IPS-11a (cell line): ENCODE results near the gene UBE2O.

Experiments used
- H3K4me3 ChIP-seq: one replicate; pipeline ENCODE4 v1.5.1; 2013; ENCODE audit warnings: low read depth, low read length, control low read depth

The UBE2O gene

DNA sequence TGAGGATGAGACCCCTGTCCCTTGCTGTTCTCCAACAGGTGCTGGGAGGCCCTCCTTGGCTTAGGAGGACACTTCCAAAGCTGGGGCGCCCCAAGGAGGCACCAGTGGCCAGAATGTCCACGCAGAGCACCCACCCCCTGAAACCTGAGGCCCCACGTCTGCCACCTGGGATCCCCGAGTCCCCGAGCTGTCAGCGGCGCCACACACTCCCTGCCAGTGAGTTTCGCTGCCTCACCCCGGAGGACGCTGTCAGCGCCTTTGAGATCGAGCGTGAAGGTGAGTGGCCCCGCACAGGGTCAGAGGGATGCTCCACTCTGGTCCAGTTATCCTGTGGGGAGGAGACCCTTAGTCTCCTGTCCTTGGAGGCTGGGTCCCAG is 15.7 kb upstream of the UBE2O start:
- H3K4me3 ChIP-seq: no peak overlapping the region

DNA sequence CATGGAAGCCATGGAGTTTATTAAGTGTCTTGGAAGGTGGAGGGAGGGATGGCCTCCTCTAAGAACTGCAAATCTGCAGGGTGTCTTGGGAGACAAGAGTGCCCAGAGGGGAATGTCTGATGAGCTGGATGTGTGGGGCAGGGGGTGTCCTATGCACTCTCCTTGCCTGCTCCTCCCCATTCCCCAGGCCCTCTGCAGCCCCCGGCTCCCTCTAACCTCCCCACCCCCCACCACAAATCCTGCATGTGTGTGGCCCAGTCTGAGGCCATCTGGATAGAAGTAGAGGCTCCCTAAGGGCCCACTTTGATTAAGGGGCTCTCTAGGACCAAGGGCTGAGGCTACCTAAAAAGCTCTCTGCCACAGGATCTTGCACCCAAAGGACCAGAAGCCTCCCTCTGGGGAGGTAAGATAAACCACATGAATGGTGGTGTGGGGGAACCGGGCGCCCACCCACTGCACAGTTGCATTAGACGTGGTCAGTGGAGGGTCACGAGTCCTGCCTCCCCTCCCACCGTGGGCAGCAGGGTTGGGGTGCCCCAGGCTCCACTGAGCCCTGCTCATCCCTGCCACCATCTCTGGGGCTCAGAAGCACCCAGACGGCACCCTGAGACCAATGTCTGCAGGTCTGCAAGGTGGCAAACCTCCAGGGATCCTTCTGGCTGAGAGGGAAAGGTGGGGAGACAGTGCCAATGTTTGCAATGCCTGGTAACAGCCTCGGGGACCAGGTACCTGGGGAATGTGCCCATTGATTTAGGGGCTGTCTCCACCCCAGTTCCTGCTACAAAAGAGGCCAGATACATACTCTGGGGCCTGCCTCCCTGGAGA is 15.1 kb upstream of the UBE2O start:
- H3K4me3 ChIP-seq: no peak overlapping the region

DNA sequence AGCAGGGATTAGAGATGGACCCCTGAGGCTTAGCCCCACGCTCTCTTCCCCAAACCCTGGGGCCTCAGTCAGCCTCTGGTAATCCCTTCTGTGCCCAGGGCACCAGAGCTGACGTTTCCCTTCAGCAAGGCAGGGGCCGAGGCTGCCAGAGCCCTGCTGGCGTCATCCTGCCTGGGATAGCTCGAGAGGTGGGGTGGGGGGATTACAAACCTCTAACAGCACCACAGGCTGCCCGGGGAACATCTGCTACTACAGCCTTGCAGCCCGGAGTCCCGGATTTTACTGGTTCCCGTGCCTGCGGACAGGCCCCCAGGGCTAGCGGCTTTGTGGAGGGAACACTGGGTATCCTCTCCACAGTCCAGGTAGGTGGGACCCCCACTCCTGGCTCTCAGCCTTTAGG is 14.4 kb upstream of the UBE2O start, which contains the start of gene AANAT:
Gene AANAT (plus strand): TSS at position 238 of the 400 bp plus-strand sequence. CDS start 1,144 bp downstream, outside the sequence.
- no peak within 1 kb of the TSS for H3K4me3 ChIP-seq

DNA sequence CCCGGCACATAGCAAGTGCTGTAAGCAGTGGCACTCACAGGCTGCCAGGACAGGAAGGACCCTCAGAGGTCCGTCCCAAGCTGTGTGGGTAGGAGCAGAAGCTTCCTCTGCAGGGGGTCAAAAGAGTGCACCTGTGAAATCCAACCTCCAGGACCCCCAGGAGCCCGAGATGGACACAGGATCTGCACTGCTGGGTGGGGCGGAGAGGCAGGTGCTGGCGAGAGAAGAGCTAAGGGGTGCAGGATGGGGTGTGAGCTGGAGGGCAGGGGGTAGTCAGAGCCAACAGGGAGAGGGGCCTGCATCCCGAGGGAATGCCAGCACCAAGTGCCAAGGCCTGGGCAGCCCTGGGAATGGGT is 13.8 kb upstream of the UBE2O start:
- no peak overlapping the region for H3K4me3 ChIP-seq

DNA sequence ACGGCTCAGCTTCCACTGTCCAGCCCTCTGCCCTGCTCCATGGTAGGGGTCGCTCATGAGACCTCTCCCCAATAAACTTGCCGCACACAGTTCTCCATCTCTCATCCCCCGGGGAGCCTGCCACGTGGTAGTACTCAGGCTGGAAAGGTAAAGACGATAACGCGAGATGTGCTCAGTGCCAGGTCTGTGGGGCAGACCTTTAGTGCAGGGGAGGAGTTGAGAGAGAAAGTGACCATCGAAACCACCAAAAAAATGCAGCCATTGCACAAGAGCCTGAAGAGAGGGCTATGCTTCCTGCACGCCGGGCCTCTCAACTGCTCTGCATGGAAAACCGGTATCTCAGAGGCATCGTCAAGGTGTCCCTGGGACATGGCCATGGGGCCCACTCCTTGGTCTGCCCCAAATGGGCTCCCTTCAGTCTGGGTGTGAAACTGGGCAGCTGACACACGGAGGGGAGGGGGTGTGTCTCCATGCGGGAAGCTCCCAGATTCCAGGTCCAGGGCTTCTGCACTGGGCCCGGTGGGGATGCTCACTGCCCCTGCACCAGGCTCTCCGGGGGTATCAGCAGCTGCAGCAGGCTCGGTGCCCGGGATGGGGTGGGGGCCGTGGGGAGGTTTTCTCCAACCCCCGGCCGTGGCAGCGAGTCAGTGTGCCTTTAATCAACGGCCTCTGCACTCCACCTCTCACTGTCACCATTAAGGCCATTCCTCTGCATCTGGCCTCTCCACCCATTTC is 9.8 kb upstream of the UBE2O start:
- no peak overlapping the region for H3K4me3 ChIP-seq

DNA sequence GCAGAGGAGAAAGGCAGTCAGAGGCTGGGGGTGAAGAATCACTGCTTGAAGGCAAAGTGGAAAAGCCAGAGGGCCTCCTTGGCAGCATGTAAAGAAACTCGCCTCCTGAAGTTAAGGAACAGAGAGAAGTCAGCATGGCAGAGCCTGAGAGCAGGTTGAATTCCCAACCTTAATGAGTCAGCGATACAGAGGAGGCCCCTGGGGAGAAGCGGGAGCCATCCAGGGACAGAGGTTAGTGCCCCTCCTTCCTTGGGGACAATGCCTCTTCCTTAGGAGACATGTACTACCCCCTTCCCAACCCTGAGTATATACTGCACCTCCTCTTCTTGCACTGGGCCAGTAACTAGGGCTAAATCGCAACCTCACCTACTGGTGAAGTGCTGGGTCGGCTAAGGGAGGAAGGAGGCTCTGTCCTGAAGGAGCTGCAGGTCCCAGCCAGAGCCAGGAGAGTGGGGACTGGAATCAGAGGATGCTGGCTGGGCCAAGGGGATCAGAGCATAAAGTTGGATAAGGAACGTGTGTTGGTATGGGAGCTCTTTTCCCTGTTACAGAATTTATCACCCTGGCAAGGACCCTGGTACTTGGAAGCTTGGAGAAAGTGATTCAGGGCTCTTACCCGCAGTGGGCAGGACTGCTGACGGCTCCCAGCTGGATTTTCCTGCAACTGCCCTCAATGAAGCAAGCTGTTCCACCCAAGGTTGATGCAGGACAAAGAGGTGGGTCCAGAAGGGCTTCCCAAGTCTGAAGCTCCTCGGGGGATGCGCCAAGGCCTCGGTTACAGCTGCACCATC is 9.0 kb upstream of the UBE2O start:
- H3K4me3 ChIP-seq: no peak overlapping the region

DNA sequence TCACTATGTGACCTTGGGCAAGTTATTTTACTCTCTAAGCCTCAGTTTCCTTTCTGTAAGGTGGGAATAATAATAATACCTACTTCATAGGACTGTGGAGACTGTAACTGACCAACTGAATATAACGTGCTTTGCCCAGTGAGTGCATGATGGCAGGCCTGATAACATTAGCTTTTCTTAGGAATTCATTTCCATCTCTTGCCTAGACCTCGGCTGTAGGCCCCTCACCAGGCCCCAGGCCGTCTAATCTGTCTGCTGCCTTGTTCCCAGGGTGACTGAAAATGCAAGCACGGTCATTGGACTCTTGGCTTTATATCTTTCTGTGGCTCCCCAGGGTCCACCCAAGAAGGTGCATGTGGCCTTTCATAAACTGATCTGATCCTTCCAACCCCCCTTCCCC is 6.7 kb upstream of the UBE2O start:
- H3K4me3 ChIP-seq: no peak overlapping the region

DNA sequence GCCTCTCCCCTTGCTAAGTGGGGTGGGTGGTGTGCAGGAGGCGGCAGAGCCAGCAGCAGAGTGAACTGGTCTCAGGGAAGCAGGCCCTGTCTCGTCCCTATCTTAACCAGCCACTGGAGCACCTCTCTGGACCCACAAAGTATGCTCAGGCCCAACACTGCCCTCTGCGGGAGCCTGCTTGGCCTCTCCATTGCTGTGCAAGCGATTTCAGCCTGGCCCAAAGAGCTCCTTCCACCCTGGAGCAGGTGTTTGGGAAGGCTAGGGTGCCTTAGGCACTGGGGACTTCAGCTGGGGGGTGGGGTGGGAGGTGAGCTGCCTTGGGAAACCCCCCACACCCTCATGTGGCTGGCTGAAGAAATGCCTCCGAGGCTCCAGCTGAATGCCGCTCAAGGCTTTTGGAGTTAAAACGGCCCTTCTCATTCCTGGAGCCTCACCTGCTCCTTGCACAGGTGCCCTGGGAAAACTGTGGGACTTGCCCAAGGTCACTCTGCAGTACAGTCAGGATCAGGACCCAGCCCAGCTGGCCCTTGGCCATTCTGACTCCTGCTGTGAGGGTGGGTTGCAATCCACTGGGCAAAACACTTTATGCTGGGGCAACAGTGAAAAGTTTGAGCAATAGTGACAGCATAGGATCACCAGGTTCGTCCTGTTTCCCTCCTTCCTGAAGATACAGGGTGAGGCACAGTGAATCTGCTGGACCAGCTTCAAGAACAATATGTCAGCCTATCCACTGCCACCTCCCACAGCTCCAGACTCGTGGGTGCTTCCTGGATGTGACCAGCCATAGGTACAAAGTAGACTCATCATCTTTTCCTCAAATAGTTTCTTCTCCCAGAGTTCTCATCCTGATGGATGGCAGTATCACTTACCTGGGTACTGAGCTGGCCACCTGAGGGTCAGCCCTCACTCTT is 5.9 kb upstream of the UBE2O start:
- H3K4me3 ChIP-seq: no peak overlapping the region

DNA sequence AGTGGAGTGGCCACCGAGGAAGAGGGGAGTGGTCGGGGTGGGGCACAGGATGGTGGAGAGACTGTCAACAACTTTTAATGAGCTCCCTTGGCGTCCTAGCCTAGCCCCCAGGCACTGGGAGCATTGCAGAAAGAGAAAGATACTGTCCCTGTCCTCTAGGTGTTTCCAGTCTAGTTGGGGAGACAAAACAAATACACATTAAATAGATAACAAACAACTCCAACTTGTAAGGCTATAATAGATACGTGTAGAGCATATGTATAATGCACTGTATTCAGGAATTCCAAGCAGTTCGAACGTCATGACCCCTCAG is 435 bp upstream of the UBE2O start:
- H3K4me3 ChIP-seq: no peak overlapping the region

DNA sequence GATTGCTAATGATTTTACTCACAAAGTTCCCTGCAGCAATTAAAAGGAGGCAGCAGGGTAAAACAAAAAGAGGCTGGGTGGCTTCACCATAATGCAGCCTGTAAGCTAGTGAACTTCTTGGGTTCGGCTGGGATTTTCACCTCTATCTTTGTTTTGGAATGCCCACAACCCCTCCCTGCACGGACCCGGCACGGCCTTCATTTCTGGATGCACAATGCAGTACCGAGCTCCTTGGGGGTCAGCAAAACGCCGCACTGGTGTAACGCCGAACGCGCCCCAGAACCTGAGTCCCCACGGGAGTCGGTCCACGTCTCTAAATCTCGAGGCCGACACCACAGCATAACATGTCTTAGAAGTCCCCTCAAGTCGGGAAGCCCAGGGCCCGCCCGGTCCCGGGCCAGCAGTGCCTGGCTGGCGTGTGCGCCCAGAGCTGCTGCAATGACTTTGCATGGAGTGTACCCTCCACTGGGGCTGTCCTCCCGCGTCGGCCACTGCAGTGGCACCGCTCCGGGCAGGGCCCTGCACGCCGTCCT is 759 bp downstream of the UBE2O start:
- peak overlapping the region; percentile 75 for H3K4me3 ChIP-seq

DNA sequence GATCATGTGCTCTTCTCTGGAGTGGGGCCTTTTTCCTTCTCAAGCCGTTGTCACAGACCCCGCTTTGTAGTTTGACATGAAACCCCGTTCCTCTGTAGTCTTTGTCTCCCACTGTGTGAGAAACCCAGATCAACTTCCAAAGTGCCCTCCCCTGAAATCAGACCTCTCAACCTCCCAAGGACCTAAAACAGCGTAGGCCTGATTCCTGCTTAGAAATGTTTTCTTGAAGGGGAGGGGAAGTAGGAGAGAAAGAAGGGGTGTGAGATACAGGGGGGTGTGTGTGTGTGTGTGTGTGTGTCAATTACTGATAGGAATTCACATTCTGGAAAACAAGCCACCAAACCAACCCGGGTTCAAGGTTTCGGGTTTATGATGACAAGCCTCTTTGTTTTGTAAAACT is 1.4 kb downstream of the UBE2O start:
- H3K4me3 ChIP-seq: peak overlapping the region; percentile 75

DNA sequence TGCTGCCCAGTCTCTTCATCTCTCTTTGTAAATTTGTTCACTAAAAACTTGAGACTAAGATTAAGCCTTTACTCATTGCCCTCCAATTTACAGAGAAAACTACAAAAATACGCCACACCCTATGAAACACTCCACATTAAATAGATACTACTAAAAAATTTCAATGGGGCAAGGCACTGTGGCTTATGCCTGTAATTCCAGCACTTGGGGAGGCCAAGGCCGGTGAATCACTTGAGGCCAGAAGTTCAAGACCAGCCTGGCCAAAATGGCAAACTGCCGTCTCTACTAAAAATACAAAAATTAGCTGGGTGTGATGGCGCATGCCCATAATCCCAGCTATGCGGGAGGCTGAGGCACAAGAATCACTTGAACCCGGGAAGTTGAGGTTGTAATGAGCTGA is 3.8 kb downstream of the UBE2O start:
- no peak overlapping the region for H3K4me3 ChIP-seq

DNA sequence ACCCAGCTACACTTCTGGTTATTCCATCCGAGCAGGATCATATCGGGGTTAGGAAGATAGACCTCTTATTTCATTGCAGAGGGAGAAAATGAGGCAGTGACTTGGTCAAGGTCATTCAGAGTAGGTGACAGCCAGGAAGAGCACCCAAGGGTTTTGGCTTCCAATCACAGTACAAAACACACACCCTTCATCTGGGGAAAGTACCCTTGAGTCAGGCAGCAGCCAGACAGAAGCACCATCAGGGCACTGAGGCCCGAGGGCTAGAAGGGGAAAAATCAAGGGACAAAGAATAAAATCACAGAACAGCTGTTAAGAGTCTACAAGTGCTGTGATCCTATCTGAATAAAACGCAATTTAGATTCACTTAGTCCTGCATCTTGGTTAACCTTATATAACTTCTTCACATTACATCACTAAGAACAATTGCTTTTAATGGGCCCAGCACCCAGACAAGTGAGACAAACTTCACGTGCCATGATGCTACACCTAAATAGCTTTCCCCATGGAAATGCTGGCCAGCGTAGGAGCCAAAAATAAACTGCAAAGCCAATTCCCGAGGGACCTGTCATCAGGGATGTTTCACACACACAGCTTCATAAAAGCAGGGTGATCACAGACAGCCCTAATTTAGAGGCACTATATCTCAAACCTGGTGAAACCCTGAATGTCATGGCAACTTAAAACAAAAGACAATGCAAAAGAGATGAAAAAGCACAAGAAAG is 4.9 kb downstream of the UBE2O start:
- no peak overlapping the region for H3K4me3 ChIP-seq

DNA sequence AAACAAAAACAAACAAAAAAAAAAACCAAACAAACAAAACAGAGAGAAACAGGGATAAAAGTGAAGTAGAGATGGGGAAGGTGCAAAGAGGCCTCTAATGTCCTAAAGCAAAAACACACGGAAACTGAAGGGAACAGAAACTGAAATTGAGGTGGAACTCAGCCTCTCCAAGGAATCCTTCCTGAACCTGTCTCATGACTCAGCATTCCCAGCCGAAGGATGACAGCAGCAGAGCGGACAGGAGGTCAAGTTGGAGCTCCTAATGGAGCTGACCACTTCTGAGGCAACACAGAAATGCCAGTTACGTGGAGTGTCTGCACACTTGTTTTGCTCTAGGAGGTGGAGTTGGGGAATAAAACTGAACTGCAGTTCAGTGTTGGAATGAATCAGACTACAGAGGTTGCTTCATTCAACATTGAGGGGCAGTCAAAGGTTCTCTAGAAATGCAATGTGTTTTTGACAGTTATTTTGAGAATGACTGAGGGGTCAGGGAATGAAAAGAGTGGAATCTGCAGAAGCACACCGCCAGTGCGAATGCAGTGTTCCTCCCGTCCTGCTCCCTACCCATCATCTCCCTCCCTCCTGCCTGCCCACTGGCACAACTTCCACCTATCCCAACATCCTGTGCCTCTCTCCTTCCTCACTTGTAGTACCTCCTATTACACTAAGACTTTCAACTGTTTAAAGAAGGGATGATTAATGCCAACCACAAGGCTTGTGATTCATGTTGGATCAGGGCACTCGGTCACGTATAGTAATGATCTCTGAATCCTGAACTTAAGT is 6.3 kb downstream of the UBE2O start:
- no peak overlapping the region for H3K4me3 ChIP-seq

DNA sequence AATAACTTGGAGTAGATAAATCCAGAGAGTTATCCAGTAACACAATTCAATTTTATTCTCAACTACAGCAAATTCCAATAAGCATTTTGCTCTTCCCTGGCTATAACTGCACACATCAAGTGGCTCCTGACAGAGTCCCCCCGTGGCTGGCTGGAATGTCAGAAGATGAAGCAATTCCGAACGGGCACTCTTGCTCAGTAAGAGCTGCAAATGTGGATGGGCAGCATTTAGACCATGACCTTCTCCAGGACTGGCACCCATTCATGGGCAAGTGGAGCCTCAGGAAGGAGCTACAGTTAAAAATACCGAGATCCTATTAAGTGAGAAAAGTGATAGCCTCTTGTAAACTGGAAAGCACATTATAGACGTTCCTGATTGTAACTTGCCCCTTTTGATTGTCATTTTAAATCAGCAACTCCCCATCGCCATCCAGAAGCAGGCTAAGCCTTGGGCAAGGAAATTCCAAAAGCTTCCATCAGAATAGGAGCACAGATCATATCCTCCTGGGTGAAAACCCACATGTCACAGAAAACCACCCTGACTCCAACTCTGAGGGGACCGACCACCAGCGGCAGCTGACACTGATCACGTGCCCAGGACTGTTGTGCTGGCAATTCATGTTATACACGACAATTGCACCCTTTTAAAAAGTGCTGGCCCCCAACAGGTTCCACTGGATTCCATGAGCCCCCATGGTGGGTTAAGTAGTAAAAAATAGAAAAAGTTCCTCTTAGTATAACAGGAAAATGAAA is 7.1 kb downstream of the UBE2O start:
- no peak overlapping the region for H3K4me3 ChIP-seq

DNA sequence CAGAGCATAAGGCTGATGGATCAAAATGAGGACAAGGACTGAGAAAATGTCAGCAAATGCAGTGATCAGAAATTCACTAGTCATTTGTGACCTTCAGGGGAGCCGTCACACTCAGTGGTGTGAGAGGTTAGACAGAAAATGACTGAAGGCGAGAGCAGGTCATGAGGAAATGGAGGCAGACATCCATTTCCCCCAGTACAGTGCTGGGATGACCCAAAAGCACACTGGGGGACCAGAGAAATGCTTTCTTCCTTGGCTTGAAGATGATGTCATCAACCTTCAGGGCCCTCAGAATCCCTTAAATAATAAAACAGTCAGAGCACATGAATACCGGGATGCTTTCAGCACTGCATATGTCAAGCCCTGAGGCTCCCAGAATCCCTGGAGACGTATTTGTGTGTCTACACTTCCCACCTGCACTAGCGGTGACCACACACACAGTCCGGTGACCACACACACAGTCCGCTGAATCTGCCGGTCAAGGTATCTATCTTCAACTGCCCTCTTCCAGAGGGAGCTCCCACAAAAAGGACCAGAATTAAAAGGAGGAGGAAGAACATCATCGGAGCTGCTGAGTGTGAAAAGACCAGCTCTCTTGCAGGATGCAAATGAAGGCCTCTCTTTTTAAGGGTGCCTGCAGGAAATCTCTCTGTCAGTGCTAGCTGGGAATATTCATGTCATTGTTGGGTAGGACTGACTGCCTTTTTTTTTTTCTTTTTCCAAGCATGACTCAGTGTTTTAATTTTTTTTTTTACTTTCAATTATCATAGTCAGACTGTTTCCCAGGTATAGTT is 8.2 kb downstream of the UBE2O start:
- peak overlapping the region; percentile 0 for H3K4me3 ChIP-seq
